A673 (cell line): ENCODE data around the gene GART.

Experiments
- CTCF ChIP-seq: fragments of 300-800, 200-600 bp; sonication (generic); conservative IDR thresholded peaks from 2 replicates; pipeline ENCODE4 v1.5.1; 2017; ENCODE audit warnings: low read depth, mild to moderate bottlenecking, antibody characterized with exemption, low read length, moderate library complexity, mixed read lengths
- EZH2 ChIP-seq: fragments of 200-600 bp; sonication (generic); IDR thresholded peaks from 2 replicates; pipeline ENCODE4 v1.6.1; 2017; ENCODE audit warnings: borderline replicate concordance, low read depth, mild to moderate bottlenecking, mixed read lengths, antibody characterized with exemption, low read length; ENCODE audit not compliant: poor library complexity, severe bottlenecking

GRCh38 chr21:33470701-33471100 is 71.2 kb downstream of the GART start:
- no peak for TF ChIP-seq CTCF
- TF ChIP-seq EZH2: no peak
